GM12892 (cell line): ENCODE results near the gene AQP7.

Experiments used
- POLR2A ChIP-seq: IDR thresholded peaks from 2 replicates; pipeline ENCODE4 v1.6.1; 2011; ENCODE audit warnings: low read depth, low read length, control low read depth
- POLR2AphosphoS5 ChIP-seq: IDR thresholded peaks from 2 replicates; pipeline ENCODE4 v1.6.1; 2011; ENCODE audit warnings: low read depth, low read length, control low read depth
- TAF1 ChIP-seq: IDR thresholded peaks from 2 replicates; pipeline ENCODE4 v1.6.1; 2011; ENCODE audit warnings: low read depth, mild to moderate bottlenecking, control low read depth, low read length, borderline replicate concordance

GRCh38 chr9:33393581-33393980 lies 8.8 kb downstream of the AQP7 start:
- no peak for TF ChIP-seq TAF1
- no peak for TF ChIP-seq POLR2A
- TF ChIP-seq POLR2AphosphoS5: no peak
